SK-N-SH treated with all-trans-retinoic acid at 6 μM for 48 hours (cell line): ENCODE results near the gene S100A11.

Experiments
- ATAC-seq: fragments of 200-7000 bp; cut with Tn5 transposase; 3 replicates; pipeline ENCODE4 v1.9.1; 2020; ENCODE audit warnings: mild to moderate bottlenecking, moderate library complexity
- ARNTL ChIP-seq: fragments of 450-650 bp; formaldehyde crosslinking; IDR thresholded peaks from 2 replicates; pipeline ENCODE4 v1.5.0; 2020; ENCODE audit warnings: low read depth, mild to moderate bottlenecking, moderate library complexity, borderline replicate concordance
- CSDC2 ChIP-seq: fragments of 250-450 bp; sonication (Bioruptor Pico); IDR thresholded peaks from 2 replicates; pipeline ENCODE4 v1.5.0; 2020; ENCODE audit warnings: mild to moderate bottlenecking, moderate library complexity
- ESRRG ChIP-seq: fragments of 250-450 bp; sonication (Bioruptor Pico); IDR thresholded peaks from 2 replicates; pipeline ENCODE4 v1.6.1; 2021; ENCODE audit warnings: mild to moderate bottlenecking
- GLIS3 ChIP-seq: fragments of 250-450 bp; sonication (Bioruptor Pico); IDR thresholded peaks from 2 replicates; pipeline ENCODE4 v1.5.0; 2020; ENCODE audit warnings: mild to moderate bottlenecking, moderate library complexity
- ISL1 ChIP-seq: fragments of 250-450 bp; sonication (Bioruptor Pico); IDR thresholded peaks from 2 replicates; pipeline ENCODE4 v2.1.2; 2022; ENCODE audit warnings: mild to moderate bottlenecking, moderate library complexity
- OSR1 ChIP-seq: fragments of 250-450 bp; sonication (Bioruptor Pico); IDR thresholded peaks from 2 replicates; pipeline ENCODE4 v1.8.0; 2022; ENCODE audit warnings: moderate library complexity, mild to moderate bottlenecking, inconsistent platforms
- PATZ1 ChIP-seq: fragments of 250-450 bp; sonication (Bioruptor Pico); IDR thresholded peaks from 2 replicates; pipeline ENCODE4 v1.8.0; 2020; ENCODE audit warnings: mild to moderate bottlenecking, moderate library complexity, borderline replicate concordance
- PPARA ChIP-seq: fragments of 250-450 bp; sonication (Bioruptor Pico); IDR thresholded peaks from 2 replicates; pipeline ENCODE4 v1.5.0; 2020; ENCODE audit warnings: mild to moderate bottlenecking, borderline replicate concordance
- RARB ChIP-seq: fragments of 250-450 bp; sonication (Bioruptor Pico); IDR thresholded peaks from 2 replicates; pipeline ENCODE4 v1.8.0; 2021; ENCODE audit warnings: mild to moderate bottlenecking, moderate library complexity
- SNAI2 ChIP-seq: fragments of 250-450 bp; sonication (Bioruptor Pico); IDR thresholded peaks from 2 replicates; pipeline ENCODE4 v1.5.0; 2020; ENCODE audit warnings: mild to moderate bottlenecking, moderate library complexity
- TCF4 ChIP-seq: fragments of 250-450 bp; sonication (Bioruptor Pico); IDR thresholded peaks from 2 replicates; pipeline ENCODE4 v1.8.0; 2021; ENCODE audit warnings: mild to moderate bottlenecking, moderate library complexity, borderline replicate concordance
- TOX ChIP-seq: fragments of 250-450 bp; sonication (Bioruptor Pico); IDR thresholded peaks from 2 replicates; pipeline ENCODE4 v1.8.0; 2021; ENCODE audit warnings: mild to moderate bottlenecking, moderate library complexity, borderline replicate concordance
- ZC3H10 ChIP-seq: fragments of 250-450 bp; sonication (Bioruptor Pico); IDR thresholded peaks from 2 replicates; pipeline ENCODE4 v1.5.1; 2021; ENCODE audit warnings: mild to moderate bottlenecking, moderate library complexity
- ZFP3 ChIP-seq: fragments of 250-450 bp; sonication (Bioruptor Pico); IDR thresholded peaks from 2 replicates; pipeline ENCODE4 v1.5.0; 2020; ENCODE audit warnings: mild to moderate bottlenecking, moderate library complexity
- ZFP30 ChIP-seq: fragments of 450-650 bp; formaldehyde crosslinking; IDR thresholded peaks from 2 replicates; pipeline ENCODE4 v1.5.0; 2022; ENCODE audit warnings: mild to moderate bottlenecking, moderate library complexity
- ZNF565 ChIP-seq: fragments of 450-650 bp; formaldehyde crosslinking; conservative IDR thresholded peaks from 2 replicates; pipeline ENCODE4 v1.5.0; 2020; ENCODE audit warnings: low read depth, mild to moderate bottlenecking, moderate library complexity
- ZNF70 ChIP-seq: fragments of 450-650 bp; formaldehyde crosslinking; IDR thresholded peaks from 2 replicates; pipeline ENCODE4 v1.5.0; 2020; ENCODE audit warnings: mild to moderate bottlenecking, moderate library complexity
- ZNF8 ChIP-seq: fragments of 450-650 bp; formaldehyde crosslinking; IDR thresholded peaks from 2 replicates; pipeline ENCODE4 v1.5.0; 2020; ENCODE audit warnings: mild to moderate bottlenecking, moderate library complexity
- TF ChIP-seq, protein P1 (sequence below): fragments of 250-450 bp; sonication (Bioruptor Pico); IDR thresholded peaks from 2 replicates; pipeline ENCODE4 v1.5.1; 2020; ENCODE audit warnings: low read depth, mild to moderate bottlenecking, moderate library complexity
- TF ChIP-seq, protein P2 (sequence below): fragments of 250-450 bp; sonication (Bioruptor Pico); IDR thresholded peaks from 2 replicates; pipeline ENCODE4 v1.8.0; 2021; ENCODE audit warnings: low read depth, mild to moderate bottlenecking, moderate library complexity, borderline replicate concordance
- TF ChIP-seq, protein P3 (sequence below): fragments of 250-450 bp; sonication (Bioruptor Pico); IDR thresholded peaks from 2 replicates; pipeline ENCODE4 v1.5.0; 2020; ENCODE audit warnings: mild to moderate bottlenecking, moderate library complexity

The S100A11 gene

DNA sequence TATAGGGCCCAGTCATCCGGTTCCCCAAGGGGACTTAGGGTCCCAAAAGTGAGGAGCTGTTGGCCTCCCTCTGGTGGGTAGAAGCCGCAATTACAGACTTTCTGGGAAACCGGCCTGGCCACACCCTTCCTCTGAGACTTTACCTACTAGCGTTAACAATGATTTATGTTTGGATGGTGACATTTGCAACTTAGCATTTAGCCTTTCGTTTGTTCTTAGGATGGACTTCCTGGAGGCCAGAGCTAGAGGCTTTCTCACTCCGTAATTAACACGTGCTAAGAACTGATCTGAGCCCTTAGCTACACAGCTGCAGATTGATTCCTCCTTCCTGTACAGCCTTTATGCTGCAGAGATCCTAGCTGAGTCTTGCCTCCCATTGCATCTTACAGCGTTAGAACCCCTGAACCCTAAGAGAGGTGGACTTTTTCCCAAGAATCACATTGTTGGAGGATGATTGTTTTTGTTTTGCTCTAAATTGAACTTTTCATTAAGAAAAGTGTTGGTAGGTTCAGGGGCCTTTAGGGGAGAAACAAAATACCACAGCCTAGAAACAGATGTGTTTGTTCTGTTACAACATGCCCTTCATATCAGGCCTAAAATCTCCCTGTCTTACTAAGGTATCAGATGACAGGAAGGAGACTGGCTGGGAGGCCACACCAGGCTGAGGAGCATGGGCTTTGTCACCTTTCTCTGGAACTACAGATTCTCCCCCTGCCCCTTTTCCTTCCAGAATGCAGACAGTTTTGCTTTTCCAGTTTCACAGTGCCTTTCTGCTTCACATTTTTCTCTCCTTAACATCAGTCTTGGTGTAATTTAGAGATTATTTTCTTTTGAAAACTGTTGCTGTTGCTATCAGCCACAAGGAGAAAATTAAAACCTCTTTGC, 1.9 kb downstream of the S100A11 start:
- ATAC-seq, result peak; percentile 53
- TF ChIP-seq ISL1 (CRISPR knock-in tag), result no peak
- TF ChIP-seq CSDC2 (CRISPR knock-in tag), result no peak
- no peak for TF ChIP-seq ZNF565 (CRISPR knock-in tag)
- TF ChIP-seq, protein P1, sequence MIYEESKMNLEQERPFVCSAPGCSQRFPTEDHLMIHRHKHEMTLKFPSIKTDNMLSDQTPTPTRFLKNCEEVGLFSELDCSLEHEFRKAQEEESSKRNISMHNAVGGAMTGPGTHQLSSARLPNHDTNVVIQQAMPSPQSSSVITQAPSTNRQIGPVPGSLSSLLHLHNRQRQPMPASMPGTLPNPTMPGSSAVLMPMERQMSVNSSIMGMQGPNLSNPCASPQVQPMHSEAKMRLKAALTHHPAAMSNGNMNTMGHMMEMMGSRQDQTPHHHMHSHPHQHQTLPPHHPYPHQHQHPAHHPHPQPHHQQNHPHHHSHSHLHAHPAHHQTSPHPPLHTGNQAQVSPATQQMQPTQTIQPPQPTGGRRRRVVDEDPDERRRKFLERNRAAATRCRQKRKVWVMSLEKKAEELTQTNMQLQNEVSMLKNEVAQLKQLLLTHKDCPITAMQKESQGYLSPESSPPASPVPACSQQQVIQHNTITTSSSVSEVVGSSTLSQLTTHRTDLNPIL (CRISPR knock-in tag), result no peak
- TF ChIP-seq ZC3H10 (CRISPR knock-in tag), result no peak
- TF ChIP-seq OSR1 (CRISPR knock-in tag), result no peak
- TF ChIP-seq TOX (CRISPR knock-in tag), result no peak
- TF ChIP-seq ESRRG (CRISPR knock-in tag), result no peak
- no peak for TF ChIP-seq ZNF8
- TF ChIP-seq, protein P2, sequence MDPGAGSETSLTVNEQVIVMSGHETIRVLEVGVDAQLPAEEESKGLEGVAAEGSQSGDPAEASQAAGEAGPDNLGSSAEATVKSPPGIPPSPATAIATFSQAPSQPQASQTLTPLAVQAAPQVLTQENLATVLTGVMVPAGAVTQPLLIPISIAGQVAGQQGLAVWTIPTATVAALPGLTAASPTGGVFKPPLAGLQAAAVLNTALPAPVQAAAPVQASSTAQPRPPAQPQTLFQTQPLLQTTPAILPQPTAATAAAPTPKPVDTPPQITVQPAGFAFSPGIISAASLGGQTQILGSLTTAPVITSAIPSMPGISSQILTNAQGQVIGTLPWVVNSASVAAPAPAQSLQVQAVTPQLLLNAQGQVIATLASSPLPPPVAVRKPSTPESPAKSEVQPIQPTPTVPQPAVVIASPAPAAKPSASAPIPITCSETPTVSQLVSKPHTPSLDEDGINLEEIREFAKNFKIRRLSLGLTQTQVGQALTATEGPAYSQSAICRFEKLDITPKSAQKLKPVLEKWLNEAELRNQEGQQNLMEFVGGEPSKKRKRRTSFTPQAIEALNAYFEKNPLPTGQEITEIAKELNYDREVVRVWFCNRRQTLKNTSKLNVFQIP, result no peak
- TF ChIP-seq ARNTL (CRISPR knock-in tag), result no peak
- TF ChIP-seq ZNF70 (CRISPR knock-in tag), result no peak
- no peak for TF ChIP-seq ZFP3
- TF ChIP-seq PATZ1 (CRISPR knock-in tag), result no peak
- no peak for TF ChIP-seq PPARA (CRISPR knock-in tag)
- TF ChIP-seq ZFP30 (CRISPR knock-in tag), result no peak
- no peak for TF ChIP-seq RARB
- TF ChIP-seq SNAI2 (CRISPR knock-in tag), result no peak
- TF ChIP-seq TCF4 (CRISPR knock-in tag), result no peak

- ATAC-seq, result peak; percentile 5
- TF ChIP-seq TCF4 (CRISPR knock-in tag), result no peak
- no peak for TF ChIP-seq PPARA (CRISPR knock-in tag)
- no peak for TF ChIP-seq ZC3H10 (CRISPR knock-in tag)
- no peak for TF ChIP-seq GLIS3 (CRISPR knock-in tag)
- TF ChIP-seq RARB, result no peak
- no peak for TF ChIP-seq ZFP3
- TF ChIP-seq ISL1 (CRISPR knock-in tag), result no peak
- TF ChIP-seq ZNF8, result no peak
- no peak for TF ChIP-seq PATZ1 (CRISPR knock-in tag)
- TF ChIP-seq, protein P2, result no peak
- no peak for TF ChIP-seq ZNF70 (CRISPR knock-in tag)
- no peak for TF ChIP-seq CSDC2 (CRISPR knock-in tag)
- TF ChIP-seq, protein P3, sequence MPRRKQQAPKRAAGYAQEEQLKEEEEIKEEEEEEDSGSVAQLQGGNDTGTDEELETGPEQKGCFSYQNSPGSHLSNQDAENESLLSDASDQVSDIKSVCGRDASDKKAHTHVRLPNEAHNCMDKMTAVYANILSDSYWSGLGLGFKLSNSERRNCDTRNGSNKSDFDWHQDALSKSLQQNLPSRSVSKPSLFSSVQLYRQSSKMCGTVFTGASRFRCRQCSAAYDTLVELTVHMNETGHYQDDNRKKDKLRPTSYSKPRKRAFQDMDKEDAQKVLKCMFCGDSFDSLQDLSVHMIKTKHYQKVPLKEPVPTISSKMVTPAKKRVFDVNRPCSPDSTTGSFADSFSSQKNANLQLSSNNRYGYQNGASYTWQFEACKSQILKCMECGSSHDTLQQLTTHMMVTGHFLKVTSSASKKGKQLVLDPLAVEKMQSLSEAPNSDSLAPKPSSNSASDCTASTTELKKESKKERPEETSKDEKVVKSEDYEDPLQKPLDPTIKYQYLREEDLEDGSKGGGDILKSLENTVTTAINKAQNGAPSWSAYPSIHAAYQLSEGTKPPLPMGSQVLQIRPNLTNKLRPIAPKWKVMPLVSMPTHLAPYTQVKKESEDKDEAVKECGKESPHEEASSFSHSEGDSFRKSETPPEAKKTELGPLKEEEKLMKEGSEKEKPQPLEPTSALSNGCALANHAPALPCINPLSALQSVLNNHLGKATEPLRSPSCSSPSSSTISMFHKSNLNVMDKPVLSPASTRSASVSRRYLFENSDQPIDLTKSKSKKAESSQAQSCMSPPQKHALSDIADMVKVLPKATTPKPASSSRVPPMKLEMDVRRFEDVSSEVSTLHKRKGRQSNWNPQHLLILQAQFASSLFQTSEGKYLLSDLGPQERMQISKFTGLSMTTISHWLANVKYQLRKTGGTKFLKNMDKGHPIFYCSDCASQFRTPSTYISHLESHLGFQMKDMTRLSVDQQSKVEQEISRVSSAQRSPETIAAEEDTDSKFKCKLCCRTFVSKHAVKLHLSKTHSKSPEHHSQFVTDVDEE, result no peak
Observed at GRCh38 chr1:152034324-152034653, 2.5 kb downstream of the S100A11 start.
